Peyer's patch (tissue), 4 donors: ENCODE measurements around the gene UNK.

ENCODE experiments used
- CTCF ChIP-seq, 6 experiments: fragments of 450-650 bp in 4 of 6; fragments of 200-600 bp in 2 of 6; sonication (generic) in 1 of 6; IDR thresholded peaks; one replicate each; pipeline ENCODE4 v1.5.1; 2017 to 2019; ENCODE audit warnings: antibody characterized with exemption in 6 of 6, mild to moderate bottlenecking in 3 of 6, moderate library complexity in 1 of 6
- POLR2A ChIP-seq, 2 donors: fragments of 450-650 bp; IDR thresholded peaks; one replicate each; pipeline ENCODE4 v1.5.1; 2017; ENCODE audit warnings: antibody characterized with exemption in 2 of 2, mild to moderate bottlenecking in 2 of 2, moderate library complexity in 2 of 2

GRCh38 chr17:75828741-75829140 lies 44.1 kb downstream of the UNK start:
- TF ChIP-seq CTCF (IDR thresholded peaks at IDR 0.05) (no peak), POLR2A (IDR thresholded peaks at IDR 0.05) (no peak)
